Astrocyte (in vitro differentiated cells and primary cell): ENCODE data around the gene TAB3.

Experiments used
- EZH2 ChIP-seq: IDR thresholded peaks from 2 replicates; pipeline ENCODE4 v1.6.1; 2012; ENCODE audit warnings: mild to moderate bottlenecking, low read length, inconsistent platforms; ENCODE audit not compliant: insufficient read depth
- TF ChIP-seq, protein P1 (sequence below): IDR thresholded peaks from 2 replicates; pipeline ENCODE4 v1.5.1; 2011; ENCODE audit warnings: low read depth, mild to moderate bottlenecking, inconsistent platforms, low read length, moderate library complexity; ENCODE audit not compliant: insufficient read depth

GRCh38 chrX:30787012-30787411 lies 102.0 kb downstream of the TAB3 start:
- TF ChIP-seq, protein P1, sequence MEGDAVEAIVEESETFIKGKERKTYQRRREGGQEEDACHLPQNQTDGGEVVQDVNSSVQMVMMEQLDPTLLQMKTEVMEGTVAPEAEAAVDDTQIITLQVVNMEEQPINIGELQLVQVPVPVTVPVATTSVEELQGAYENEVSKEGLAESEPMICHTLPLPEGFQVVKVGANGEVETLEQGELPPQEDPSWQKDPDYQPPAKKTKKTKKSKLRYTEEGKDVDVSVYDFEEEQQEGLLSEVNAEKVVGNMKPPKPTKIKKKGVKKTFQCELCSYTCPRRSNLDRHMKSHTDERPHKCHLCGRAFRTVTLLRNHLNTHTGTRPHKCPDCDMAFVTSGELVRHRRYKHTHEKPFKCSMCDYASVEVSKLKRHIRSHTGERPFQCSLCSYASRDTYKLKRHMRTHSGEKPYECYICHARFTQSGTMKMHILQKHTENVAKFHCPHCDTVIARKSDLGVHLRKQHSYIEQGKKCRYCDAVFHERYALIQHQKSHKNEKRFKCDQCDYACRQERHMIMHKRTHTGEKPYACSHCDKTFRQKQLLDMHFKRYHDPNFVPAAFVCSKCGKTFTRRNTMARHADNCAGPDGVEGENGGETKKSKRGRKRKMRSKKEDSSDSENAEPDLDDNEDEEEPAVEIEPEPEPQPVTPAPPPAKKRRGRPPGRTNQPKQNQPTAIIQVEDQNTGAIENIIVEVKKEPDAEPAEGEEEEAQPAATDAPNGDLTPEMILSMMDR, result no peak
- no peak for TF ChIP-seq EZH2
